GM18909 (cell line): ENCODE measurements around the gene DES.
"Not testable (repeated sequence)": the region's sequence is repeated elsewhere in the genome, so short reads cannot be mapped to it uniquely, and the experiment has no call there.

Experiments
- ATAC-seq: cut with Tn5 transposase; IDR thresholded peaks from one replicate; pipeline ENCODE4 v1.9.1; 2021; ENCODE audit warnings: mild to moderate bottlenecking; ENCODE audit not compliant: unreplicated experiment, poor library complexity

Gene DES

GRCh38 chr2:219399716-219400478 lies 18.3 kb upstream of the DES start:
- ATAC-seq, result no peak

- ATAC-seq, result no peak
Observed at GRCh38 chr2:219400562-219400961, 17.6 kb upstream of the DES start.

GRCh38 chr2:219401606-219402005 lies 16.6 kb upstream of the DES start:
- ATAC-seq, result no peak

- ATAC-seq, result no peak
Observed at GRCh38 chr2:219402665-219403515, 15.3 kb upstream of the DES start.

GRCh38 chr2:219403861-219404260 lies 14.3 kb upstream of the DES start:
- no peak for ATAC-seq

- ATAC-seq, result no peak
Observed at GRCh38 chr2:219404291-219404910, 13.8 kb upstream of the DES start.

GRCh38 chr2:219404954-219405353 lies 13.2 kb upstream of the DES start:
- no peak for ATAC-seq

GRCh38 chr2:219405451-219405850 lies 12.7 kb upstream of the DES start:
- no peak for ATAC-seq

- no peak for ATAC-seq
Observed at GRCh38 chr2:219405958-219406860, 12.0 kb upstream of the DES start.

- ATAC-seq, result no peak
Observed at GRCh38 chr2:219406861-219407230, 11.3 kb upstream of the DES start.

GRCh38 chr2:219407343-219407742 lies 10.8 kb upstream of the DES start:
- not testable (repeated sequence) for ATAC-seq

- ATAC-seq, result no peak
Observed at GRCh38 chr2:219408204-219408603, 10.0 kb upstream of the DES start.

GRCh38 chr2:219408631-219409030 lies 9.5 kb upstream of the DES start:
- no peak for ATAC-seq

GRCh38 chr2:219409619-219410018 lies 8.6 kb upstream of the DES start:
- no peak for ATAC-seq

- no peak for ATAC-seq
Observed at GRCh38 chr2:219410390-219410789, 7.8 kb upstream of the DES start.

- ATAC-seq, result no peak
Observed at GRCh38 chr2:219414857-219415256, 3.3 kb upstream of the DES start.

GRCh38 chr2:219415580-219416234 lies 2.5 kb upstream of the DES start:
- ATAC-seq, result no peak

- ATAC-seq, result no peak
Observed at GRCh38 chr2:219416235-219416602, 2.0 kb upstream of the DES start.

- no peak for ATAC-seq
Observed at GRCh38 chr2:219416938-219417337, 1.2 kb upstream of the DES start.

- no peak for ATAC-seq
Observed at GRCh38 chr2:219417374-219417773, 803 bp upstream of the DES start.
